ENCODE data around the gene RAB11FIP4.
"Not testable (repeated sequence)": the region's sequence is repeated elsewhere in the genome, so short reads cannot be mapped to it uniquely, and the experiment has no call there.

RAB11FIP4 gene

GRCh38 chr17:31379597-31380205 is 11.8 kb upstream of the RAB11FIP4 start:
- Mint-ChIP-seq H3K4me3 (no peak overlapping the region), H3K4me1 (ENCODE audit: low read depth) (no peaks in the 10 kb centered on the region), H3K27me3 (no peaks in the 10 kb centered on the region), H3K27ac (no peak overlapping the region), H3K9me3 (no peaks in the 10 kb centered on the region), H3K36me3 (ENCODE audit: low read depth) (peaks cover 2% of the 10 kb centered on the region)
- DNase-seq: no peak

GRCh38 chr17:31381165-31381668 is 10.3 kb upstream of the RAB11FIP4 start:
- DNase-seq: no peak
- H3K4me1 Mint-ChIP-seq (ENCODE audit: low read depth): no peaks in the 10 kb centered on the region
- H3K4me3 Mint-ChIP-seq: no peak overlapping the region
- H3K27me3 Mint-ChIP-seq: no peaks in the 10 kb centered on the region
- H3K36me3 Mint-ChIP-seq (ENCODE audit: low read depth): no peaks in the 10 kb centered on the region
- H3K27ac Mint-ChIP-seq: peak overlapping the region; percentile 14
- no peaks in the 10 kb centered on the region for H3K9me3 Mint-ChIP-seq

GRCh38 chr17:31382668-31383275 is 8.7 kb upstream of the RAB11FIP4 start:
- not testable (repeated sequence) for H3K4me3 Mint-ChIP-seq; H3K27ac Mint-ChIP-seq; H3K4me1 Mint-ChIP-seq (ENCODE audit: low read depth); DNase-seq; H3K9me3 Mint-ChIP-seq; H3K36me3 Mint-ChIP-seq (ENCODE audit: low read depth); H3K27me3 Mint-ChIP-seq

GRCh38 chr17:31383488-31383887 is 8.0 kb upstream of the RAB11FIP4 start:
- H3K27me3 Mint-ChIP-seq; H3K4me3 Mint-ChIP-seq; H3K36me3 Mint-ChIP-seq (ENCODE audit: low read depth); DNase-seq; H3K27ac Mint-ChIP-seq; H3K4me1 Mint-ChIP-seq (ENCODE audit: low read depth); H3K9me3 Mint-ChIP-seq: not testable (repeated sequence)

GRCh38 chr17:31385428-31386285 is 5.8 kb upstream of the RAB11FIP4 start:
- DNase-seq: no peak
- no peak overlapping the region for H3K4me3 Mint-ChIP-seq
- no peaks in the 10 kb centered on the region for H3K9me3 Mint-ChIP-seq
- H3K4me1 Mint-ChIP-seq (ENCODE audit: low read depth): peaks cover 4% of the 10 kb centered on the region
- H3K36me3 Mint-ChIP-seq (ENCODE audit: low read depth): no peaks in the 10 kb centered on the region
- peaks cover 18% of the 10 kb centered on the region for H3K27me3 Mint-ChIP-seq
- H3K27ac Mint-ChIP-seq: no peak overlapping the region

GRCh38 chr17:31386542-31387075 is 4.9 kb upstream of the RAB11FIP4 start:
- peaks cover 22% of the 10 kb centered on the region for H3K27me3 Mint-ChIP-seq
- peaks cover 4% of the 10 kb centered on the region for H3K4me1 Mint-ChIP-seq (ENCODE audit: low read depth)
- H3K36me3 Mint-ChIP-seq (ENCODE audit: low read depth): no peaks in the 10 kb centered on the region
- no peak for DNase-seq
- H3K4me3 Mint-ChIP-seq: no peak overlapping the region
- no peaks in the 10 kb centered on the region for H3K9me3 Mint-ChIP-seq
- H3K27ac Mint-ChIP-seq: no peak overlapping the region

- Mint-ChIP-seq H3K27me3 (peaks cover 26% of the 10 kb centered on the region), H3K4me1 (ENCODE audit: low read depth) (peaks cover 8% of the 10 kb centered on the region), H3K9me3 (no peaks in the 10 kb centered on the region), H3K36me3 (ENCODE audit: low read depth) (no peaks in the 10 kb centered on the region), H3K4me3 (no peak overlapping the region), H3K27ac (no peak overlapping the region)
- DNase-seq: no peak
Observed at GRCh38 chr17:31387438-31387837, 4.0 kb upstream of the RAB11FIP4 start.

GRCh38 chr17:31388351-31388750 is 3.1 kb upstream of the RAB11FIP4 start:
- Mint-ChIP-seq H3K9me3 (no peaks in the 10 kb centered on the region), H3K4me3 (no peak overlapping the region), H3K4me1 (ENCODE audit: low read depth) (peaks cover 10% of the 10 kb centered on the region), H3K27ac (no peak overlapping the region), H3K27me3 (peaks cover 35% of the 10 kb centered on the region), H3K36me3 (ENCODE audit: low read depth) (no peaks in the 10 kb centered on the region)
- DNase-seq: no peak

GRCh38 chr17:31388770-31389656 is 2.5 kb upstream of the RAB11FIP4 start:
- H3K27me3 Mint-ChIP-seq: peaks cover 40% of the 10 kb centered on the region
- no peaks in the 10 kb centered on the region for H3K9me3 Mint-ChIP-seq
- no peak overlapping the region for H3K27ac Mint-ChIP-seq
- peak; percentile 70 for DNase-seq
- H3K4me1 Mint-ChIP-seq (ENCODE audit: low read depth): peaks cover 10% of the 10 kb centered on the region
- no peak overlapping the region for H3K4me3 Mint-ChIP-seq
- no peaks in the 10 kb centered on the region for H3K36me3 Mint-ChIP-seq (ENCODE audit: low read depth)

GRCh38 chr17:31389657-31390381 is 1.7 kb upstream of the RAB11FIP4 start:
- Mint-ChIP-seq H3K9me3 (no peaks in the 10 kb centered on the region), H3K4me3 (peak overlapping the region; percentile 31), H3K27me3 (peaks cover 46% of the 10 kb centered on the region), H3K4me1 (ENCODE audit: low read depth) (peaks cover 10% of the 10 kb centered on the region), H3K36me3 (ENCODE audit: low read depth) (no peaks in the 10 kb centered on the region), H3K27ac (no peak overlapping the region)
- DNase-seq: no peak

- H3K36me3 Mint-ChIP-seq (ENCODE audit: low read depth): no peaks in the 10 kb centered on the region
- peaks cover 10% of the 10 kb centered on the region for H3K4me1 Mint-ChIP-seq (ENCODE audit: low read depth)
- no peak overlapping the region for H3K27ac Mint-ChIP-seq
- DNase-seq: no peak
- H3K9me3 Mint-ChIP-seq: no peaks in the 10 kb centered on the region
- H3K27me3 Mint-ChIP-seq: peaks cover 49% of the 10 kb centered on the region
- peak overlapping the region; percentile 31 for H3K4me3 Mint-ChIP-seq
Observed at GRCh38 chr17:31390426-31390747, 1.1 kb upstream of the RAB11FIP4 start.

- no peaks in the 10 kb centered on the region for H3K36me3 Mint-ChIP-seq (ENCODE audit: low read depth)
Observed at GRCh38 chr17:31390748-31391495, 553 bp upstream of the RAB11FIP4 start.

More at GRCh38 chr17:31390748-31391495, 553 bp upstream of the RAB11FIP4 start:
- H3K27me3 Mint-ChIP-seq: peaks cover 52% of the 10 kb centered on the region
- H3K9me3 Mint-ChIP-seq: no peaks in the 10 kb centered on the region
- H3K27ac Mint-ChIP-seq: no peak overlapping the region
- peaks cover 10% of the 10 kb centered on the region for H3K4me1 Mint-ChIP-seq (ENCODE audit: low read depth)
- DNase-seq: peak; percentile 37
- peak overlapping the region; percentile 57 for H3K4me3 Mint-ChIP-seq
